Daoy (cell line): ENCODE results near the gene ZNF33A. TPM values are rescaled to one million over a fixed set of nuclear protein-coding genes. Genes with fewer than 3 reads are reported as not detected.
"Not testable (repeated sequence)": the region's sequence is repeated elsewhere in the genome, so short reads cannot be mapped to it uniquely, and the experiment has no call there.

Source experiments
- DNase-seq: peaks from one replicate; pipeline ENCODE4 v3.0.0-alpha.2; 2015; ENCODE audit warnings: low read depth
- total RNA-seq: library from RNA; depleted of rRNA; stranded (reverse); fragments of >200 nt; shearing (Covaris generic); gene quantifications from 2 replicates; pipeline ENCODE4 v1.2.3, GENCODE V29; 2014; rRNA removed

Gene ZNF33A
- total RNA-seq, 1 experiment from 2014 or later, result 11.0 TPM

- DNase-seq, result no peak
Observed at GRCh38 chr10:38045129-38045528, 34.7 kb downstream of the ZNF33A start.

DNA sequence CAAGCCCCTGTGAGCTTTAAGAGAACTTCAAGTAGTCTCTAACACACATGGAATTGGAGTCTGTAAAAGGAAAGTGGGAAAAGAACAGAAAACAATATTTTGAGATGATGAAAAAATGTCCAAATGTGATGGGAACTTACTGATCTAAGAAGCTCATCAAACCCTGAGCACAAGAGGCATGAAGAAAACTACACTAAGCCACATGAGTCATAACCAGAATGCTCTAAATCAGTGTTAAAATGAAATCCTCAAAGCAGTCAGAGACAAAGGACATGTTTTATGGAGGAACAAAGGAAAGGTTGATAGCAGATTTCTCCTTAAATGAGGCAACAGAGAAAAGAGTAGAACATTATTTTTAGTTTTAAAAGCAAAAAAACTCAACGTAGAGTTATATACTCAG, 37.2 kb downstream of the ZNF33A start:
- DNase-seq, result no peak

DNA sequence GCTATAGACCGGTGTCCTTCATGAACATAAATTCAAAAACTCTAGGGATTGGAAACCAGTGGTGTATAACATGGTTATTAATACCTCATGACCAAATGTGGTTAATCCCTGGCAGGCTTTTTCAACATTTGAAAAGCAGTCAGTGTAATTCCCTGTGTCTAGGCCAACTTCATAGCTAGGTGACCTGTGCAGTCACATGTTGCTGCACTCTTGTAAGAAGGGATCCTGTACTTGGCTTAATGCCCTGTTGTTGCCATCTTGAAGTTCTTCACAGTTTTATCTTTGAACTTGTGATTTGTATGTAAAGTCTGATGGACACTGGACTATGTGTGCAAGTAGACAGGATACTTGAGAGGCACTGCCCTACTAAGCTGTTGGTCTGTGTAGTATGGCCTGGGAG, 39.7 kb downstream of the ZNF33A start:
- no peak for DNase-seq

GRCh38 chr10:38054361-38054797, 43.9 kb downstream of the ZNF33A start:
- DNase-seq, result no peak

DNA sequence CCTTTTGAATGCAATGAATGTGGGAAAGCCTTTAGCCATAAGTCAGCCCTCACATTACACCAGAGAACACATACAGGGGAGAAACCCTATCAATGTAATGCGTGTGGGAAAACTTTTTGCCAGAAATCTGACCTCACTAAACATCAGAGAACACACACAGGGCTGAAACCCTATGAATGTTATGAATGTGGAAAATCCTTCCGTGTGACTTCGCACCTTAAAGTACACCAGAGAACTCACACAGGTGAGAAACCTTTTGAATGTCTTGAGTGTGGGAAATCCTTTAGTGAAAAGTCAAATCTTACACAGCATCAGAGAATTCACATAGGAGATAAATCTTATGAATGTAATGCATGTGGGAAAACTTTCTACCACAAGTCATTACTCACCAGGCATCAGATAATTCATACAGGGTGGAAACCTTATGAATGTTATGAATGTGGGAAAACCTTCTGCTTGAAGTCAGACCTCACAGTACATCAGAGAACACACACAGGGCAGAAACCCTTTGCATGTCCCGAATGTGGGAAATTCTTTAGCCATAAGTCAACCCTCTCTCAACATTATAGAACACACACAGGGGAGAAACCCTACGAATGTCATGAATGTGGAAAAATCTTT, 44.9 kb downstream of the ZNF33A start:
- not testable (repeated sequence) for DNase-seq

- DNase-seq, result peak; percentile 28
Observed at GRCh38 chr10:38069663-38070062, 59.2 kb downstream of the ZNF33A start.

GRCh38 chr10:38070501-38070900, 60.0 kb downstream of the ZNF33A start:
- no peak for DNase-seq

DNA sequence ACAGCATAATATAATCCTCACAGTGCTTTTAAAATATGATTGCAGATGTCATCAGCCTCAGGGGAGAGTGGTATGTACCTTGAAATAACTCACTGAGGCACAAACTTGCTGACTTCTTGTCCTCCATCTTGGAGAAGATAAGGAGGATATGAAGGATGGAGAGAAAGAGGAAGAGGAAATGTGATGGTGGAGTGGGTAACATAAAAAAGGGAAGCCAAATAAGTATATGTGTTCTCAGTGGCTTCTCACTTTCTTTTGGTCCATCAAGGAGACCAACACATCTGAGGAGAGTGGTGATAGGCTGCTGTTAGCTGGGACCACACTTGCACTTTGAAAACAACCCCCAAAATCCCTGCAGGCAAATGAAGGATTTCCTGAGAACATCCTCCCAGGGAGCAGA, 62.1 kb downstream of the ZNF33A start:
- no peak for DNase-seq

GRCh38 chr10:38076687-38077086, 66.2 kb downstream of the ZNF33A start:
- DNase-seq, result no peak

GRCh38 chr10:38093318-38093717, 82.8 kb downstream of the ZNF33A start:
- DNase-seq, result not testable (repeated sequence)

DNA sequence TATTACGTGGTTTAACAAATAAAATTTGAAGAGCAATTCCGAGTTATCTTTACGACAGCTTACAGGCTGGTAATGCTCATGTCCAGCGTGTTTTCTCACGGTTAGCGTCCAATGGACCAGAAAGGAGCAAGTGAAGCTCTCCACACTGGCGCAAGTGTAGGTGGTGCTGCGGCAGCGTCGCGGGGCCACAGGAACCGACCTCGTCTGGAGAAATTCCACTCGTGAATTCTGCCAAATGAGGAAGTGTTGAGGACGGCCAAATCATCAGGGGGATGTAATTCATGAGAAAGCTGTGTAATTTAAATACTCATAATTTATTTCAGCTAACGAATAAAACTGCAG, 83.3 kb downstream of the ZNF33A start:
- no peak for DNase-seq

DNA sequence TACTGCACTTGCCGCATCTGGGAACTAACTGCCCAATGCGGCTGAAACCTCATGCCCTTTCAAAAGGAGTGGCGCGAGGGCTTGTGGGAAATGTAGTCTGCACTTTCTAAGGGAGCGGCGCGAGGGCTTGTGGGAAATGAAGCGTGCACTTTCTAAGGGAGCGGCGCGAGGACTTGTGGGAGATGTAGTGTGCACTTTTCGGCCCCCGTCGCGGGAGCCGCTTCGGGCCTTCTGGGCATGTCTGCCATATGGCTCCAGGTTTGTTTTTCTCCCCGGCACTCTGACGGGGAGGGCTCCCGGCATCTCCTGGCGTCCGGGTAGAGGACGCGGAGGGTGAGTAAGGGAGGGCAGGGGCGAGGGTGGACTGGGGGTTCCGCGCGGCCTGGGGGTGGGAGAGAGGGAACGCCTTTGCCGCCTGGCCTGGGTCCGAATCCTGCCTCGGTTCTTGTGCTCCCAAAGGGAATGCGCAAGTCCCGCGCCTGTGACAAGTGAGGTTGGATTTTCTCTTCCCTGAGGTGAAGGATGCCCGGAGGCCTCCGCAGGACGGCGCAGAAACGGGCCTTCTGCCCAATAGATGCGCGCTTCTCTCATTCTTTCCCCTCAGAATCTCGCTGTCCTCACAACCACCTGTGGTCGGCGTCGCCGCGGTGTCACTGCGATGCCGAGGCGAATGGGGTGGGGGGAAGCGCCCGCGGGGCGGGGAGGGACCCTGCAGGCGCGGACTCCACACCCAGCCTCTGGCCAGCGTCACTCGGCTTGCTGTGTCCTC, 83.9 kb downstream of the ZNF33A start, which contains the start of gene ZNF37A:
Gene ZNF37A (plus strand): TSS at position 180 of the 769 bp plus-strand sequence. CDS start 2,281 bp downstream, outside the sequence.
- DNase-seq, result peak; percentile 94

DNA sequence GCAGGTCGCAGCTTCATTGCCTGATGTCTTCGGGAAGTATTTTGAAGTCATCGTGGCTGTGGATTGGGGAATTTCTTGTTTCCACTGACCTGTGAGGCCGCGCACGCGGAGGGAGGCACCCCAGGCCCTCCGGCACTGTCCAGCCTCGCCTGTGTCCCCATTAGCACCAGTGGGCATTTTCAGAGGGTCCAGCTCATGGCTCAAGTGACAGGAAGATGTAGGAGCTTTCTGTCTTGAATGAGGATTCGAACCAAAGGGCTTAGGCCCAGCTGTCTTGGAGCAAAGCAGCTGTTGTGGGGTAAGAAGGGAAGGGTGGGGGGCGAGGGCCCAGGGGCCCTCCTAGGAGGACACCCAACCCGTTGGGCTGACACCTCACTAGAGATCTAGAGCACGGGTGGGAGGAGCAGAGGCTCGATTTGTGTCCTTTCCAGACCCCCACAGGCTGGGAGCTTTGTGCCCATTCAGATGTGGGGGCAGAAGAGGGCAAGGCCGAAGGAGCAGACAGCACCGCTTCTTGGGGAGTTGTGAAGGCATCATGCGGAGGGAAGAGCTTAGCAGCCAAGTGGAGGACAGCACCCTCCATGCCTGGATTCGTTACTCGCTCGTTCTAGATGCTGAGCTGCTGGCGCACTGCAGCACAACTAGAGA, 84.6 kb downstream of the ZNF33A start:
- DNase-seq, result no peak

GRCh38 chr10:38102880-38103279, 92.4 kb downstream of the ZNF33A start:
- no peak for DNase-seq

DNA sequence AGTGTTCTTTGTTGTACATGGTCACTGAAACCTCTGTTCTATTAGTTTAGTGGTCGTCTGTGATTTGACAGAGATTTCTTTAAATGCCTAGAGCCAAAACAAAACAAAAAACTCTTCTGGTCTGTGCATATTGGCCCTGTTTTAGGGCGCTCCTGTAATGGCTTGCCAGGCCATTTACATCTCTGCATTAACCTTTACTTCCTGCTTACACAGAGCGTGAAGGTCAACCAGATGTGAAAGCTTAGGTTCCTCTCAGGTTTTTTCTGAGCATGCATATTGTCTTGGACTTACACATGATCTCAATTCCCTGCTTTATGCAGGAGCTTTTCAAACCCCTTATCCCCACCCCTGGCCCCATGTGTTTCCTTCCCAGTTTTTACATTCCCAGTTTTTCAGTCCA, 93.3 kb downstream of the ZNF33A start:
- DNase-seq, result no peak

DNA sequence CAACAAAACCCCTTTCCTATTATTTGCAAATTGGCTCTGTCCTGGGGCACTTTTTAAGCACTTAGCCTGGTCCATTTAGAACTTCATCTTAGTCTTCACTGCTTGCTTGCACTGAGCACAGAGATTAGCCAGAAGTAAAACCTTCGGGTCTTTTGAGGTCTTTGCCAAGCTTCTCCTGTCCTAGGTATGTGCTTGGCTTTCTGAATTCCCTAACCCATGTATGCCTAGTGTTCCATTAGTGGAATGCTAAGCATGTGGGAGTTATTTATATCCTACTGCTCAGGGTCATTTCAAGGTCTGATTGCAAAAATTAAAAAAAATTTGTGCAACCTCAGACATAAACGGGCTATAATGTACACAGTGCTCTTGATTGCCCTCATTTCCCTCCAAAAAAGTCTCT, 101.7 kb downstream of the ZNF33A start:
- DNase-seq, result no peak

Other genes with a start within 250 kb of the ZNF33A start
- 0.51 and 2.3 TPM in 2 replicates for gene ZNF248, start 153.1 kb upstream of the ZNF33A start, total RNA-seq
- 2.2 and 5.4 TPM in 2 replicates for gene ZNF25, start 34.0 kb upstream of the ZNF33A start, total RNA-seq
- gene ZNF37A, start 83.7 kb downstream of the ZNF33A start, total RNA-seq, result 2.7 and 6.9 TPM in 2 replicates